Measurements from ENCODE around the gene NINJ1. TPM values are rescaled to one million over a fixed set of nuclear protein-coding genes. Genes with fewer than 3 reads are reported as not detected.

NINJ1 gene
- total and polyA plus RNA-seq, 12 donors = 35.5 to 77.1 (median 41.3) TPM

DNA sequence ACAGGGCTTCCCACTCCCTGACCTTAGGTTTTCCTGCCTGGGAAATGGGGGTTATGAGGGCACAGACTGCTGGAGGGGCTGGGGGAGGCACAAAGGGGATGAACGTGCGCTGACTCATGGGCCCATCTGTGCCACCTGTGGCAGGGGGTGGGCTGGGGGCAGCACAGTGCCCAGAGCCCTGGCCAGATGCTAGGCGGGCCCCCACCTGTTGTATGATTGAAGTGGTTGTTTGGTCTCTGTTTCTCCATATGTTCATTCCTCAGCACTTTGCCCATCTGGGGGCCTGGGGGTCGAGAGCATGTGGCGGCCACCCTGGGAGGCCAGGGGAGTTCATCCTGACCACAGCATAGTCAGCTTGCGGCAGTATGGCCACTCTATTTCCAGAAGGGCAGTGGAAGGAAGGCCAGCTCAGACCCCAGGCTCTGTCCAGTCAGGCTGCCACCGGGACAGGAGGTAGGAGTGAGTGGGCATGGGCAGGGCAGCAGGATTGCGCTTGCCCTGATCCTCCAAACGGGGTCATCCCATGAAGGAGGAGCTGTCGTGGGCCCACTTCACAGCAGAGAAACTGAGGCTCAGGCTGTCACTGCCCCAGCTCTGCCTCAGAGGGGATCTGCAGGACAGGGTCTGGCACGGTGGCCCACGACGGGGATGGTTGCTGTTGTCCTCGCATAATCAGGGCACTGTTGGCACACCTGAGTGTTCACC, 841 bp upstream of the NINJ1 start:
- peaks cover 0 to 5% (median 0%) of the 10 kb centered on the region in 11 donors for H3K9me3 ChIP-seq
- peaks cover 28 to 52% (median 44%) of the 10 kb centered on the region in 9 donors for H3K4me1 ChIP-seq
- TF ChIP-seq, protein P1, sequence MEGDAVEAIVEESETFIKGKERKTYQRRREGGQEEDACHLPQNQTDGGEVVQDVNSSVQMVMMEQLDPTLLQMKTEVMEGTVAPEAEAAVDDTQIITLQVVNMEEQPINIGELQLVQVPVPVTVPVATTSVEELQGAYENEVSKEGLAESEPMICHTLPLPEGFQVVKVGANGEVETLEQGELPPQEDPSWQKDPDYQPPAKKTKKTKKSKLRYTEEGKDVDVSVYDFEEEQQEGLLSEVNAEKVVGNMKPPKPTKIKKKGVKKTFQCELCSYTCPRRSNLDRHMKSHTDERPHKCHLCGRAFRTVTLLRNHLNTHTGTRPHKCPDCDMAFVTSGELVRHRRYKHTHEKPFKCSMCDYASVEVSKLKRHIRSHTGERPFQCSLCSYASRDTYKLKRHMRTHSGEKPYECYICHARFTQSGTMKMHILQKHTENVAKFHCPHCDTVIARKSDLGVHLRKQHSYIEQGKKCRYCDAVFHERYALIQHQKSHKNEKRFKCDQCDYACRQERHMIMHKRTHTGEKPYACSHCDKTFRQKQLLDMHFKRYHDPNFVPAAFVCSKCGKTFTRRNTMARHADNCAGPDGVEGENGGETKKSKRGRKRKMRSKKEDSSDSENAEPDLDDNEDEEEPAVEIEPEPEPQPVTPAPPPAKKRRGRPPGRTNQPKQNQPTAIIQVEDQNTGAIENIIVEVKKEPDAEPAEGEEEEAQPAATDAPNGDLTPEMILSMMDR (IDR thresholded peaks at IDR 0.05) = no peak
- peak overlapping the region; percentile 74 to 99 (median 94) for H3K27ac ChIP-seq
- H3K36me3 ChIP-seq = peaks cover 0 to 4% (median 0%) of the 10 kb centered on the region in 9 donors
- DNase-seq (no peak), ATAC-seq (no peak)
- intact Hi-C loops (cut with DNase I) = loop anchor here in 2 of 10 donors (10.0 kb wide), 1 partner anchor 320 kb away; the partner anchor contains the start of genes FAM120A (in 2 of the 2) and FAM120AOS (in 2 of the 2)
- WGBS, 2 donors = 84 to 85% methylated on average over 14 of the region's 14 CpGs
- H3K4me3 ChIP-seq = peak overlapping the region; percentile 57 to 97 (median 81)
- H3K27me3 ChIP-seq = no peaks in the 10 kb centered on the region

DNA sequence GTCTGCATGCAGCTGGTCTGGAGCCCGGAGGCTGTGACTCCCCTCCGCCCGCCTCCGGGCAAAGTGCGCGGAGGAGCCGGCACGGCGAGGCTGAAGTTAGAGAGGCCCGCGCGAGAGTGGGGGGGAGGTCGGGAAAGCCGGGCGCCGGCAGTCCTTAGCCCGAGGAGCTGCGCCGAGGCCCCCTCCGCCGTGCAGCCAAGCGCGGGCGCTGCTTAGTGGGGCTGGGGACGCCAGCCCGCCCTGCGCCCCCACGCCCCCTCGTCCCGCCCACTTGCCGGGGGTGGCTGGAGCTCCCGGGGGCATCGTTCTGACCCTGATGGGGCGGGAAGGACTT, 403 bp downstream of the NINJ1 start:
- 0% methylated on average over 17 to 34 of the region's 34 CpGs for WGBS, 2 donors
- H3K27me3 ChIP-seq = no peaks in the 10 kb centered on the region
- TF ChIP-seq, protein P1 (IDR thresholded peaks at IDR 0.05) = no peak
- H3K36me3 ChIP-seq = peaks cover 0 to 9% (median 0%) of the 10 kb centered on the region in 9 donors
- H3K9me3 ChIP-seq = peaks cover 0 to 4% (median 0%) of the 10 kb centered on the region in 11 donors
- ATAC-seq (peak; percentile 45 to 71 (median 65)), DNase-seq (peak; percentile 75 to 81)
- peak overlapping the region; percentile 74 to 99 (median 94) for H3K27ac ChIP-seq
- intact Hi-C loops (cut with DNase I) = loop anchor here in 2 of 10 donors (10.0 kb wide), 1 partner anchor 321 kb away; the partner anchor contains the start of genes FAM120A (in 2 of the 2) and FAM120AOS (in 2 of the 2)
- H3K4me3 ChIP-seq = peak overlapping the region; percentile 57 to 97 (median 81)
- peaks cover 34 to 64% (median 56%) of the 10 kb centered on the region in 9 donors for H3K4me1 ChIP-seq

- DNase-seq = no peak
- TF ChIP-seq, protein P1 (IDR thresholded peaks at IDR 0.05) = no peak
- peak overlapping the region; percentile 74 to 99 (median 94) for H3K27ac ChIP-seq
- intact Hi-C loops (cut with DNase I) = loop anchor here in 2 of 10 donors (10.0 kb wide), 1 partner anchor 322 kb away; the partner anchor contains the start of genes FAM120A (in 2 of the 2) and FAM120AOS (in 2 of the 2)
- H3K4me1 ChIP-seq = peaks cover 34 to 70% (median 61%) of the 10 kb centered on the region in 9 donors
- ATAC-seq = peak in 6 of 8 donors; percentile 0 to 32 (median 21)
- H3K9me3 ChIP-seq = no peaks in the 10 kb centered on the region
- peaks cover 0 to 15% (median 0%) of the 10 kb centered on the region in 9 donors for H3K36me3 ChIP-seq
- H3K4me3 ChIP-seq = peak overlapping the region; percentile 57 to 97 (median 81)
- 28 to 32% methylated on average over 21 of the region's 21 CpGs for WGBS, 2 donors
- H3K27me3 ChIP-seq = no peaks in the 10 kb centered on the region
Measured at GRCh38 chr9:93132946-93133680, 938 bp downstream of the NINJ1 start.

Measured in heart right ventricle (tissue), 16 donors.